A673 (cell line): Measurements from ENCODE around the gene AGBL5. TPM values are rescaled to one million over a fixed set of nuclear protein-coding genes. Genes with fewer than 3 reads are reported as not detected.

ENCODE experiments used
- BruUV-seq: library from RNA; stranded (reverse); fragments of 400-500 nt; replicated peaks from 2 replicates; lab custom pipeline; 2021; lab: Mats Ljungman, UMichigan
- CTCF ChIA-PET: fragments of 300-600 bp; sonication (Branson Sonifier 250); formaldehyde crosslinking; loops from one replicate; lab custom pipeline; 2022; ENCODE audit warnings: antibody characterized with exemption; lab: Charles Lee
- POLR2A ChIA-PET: fragments of 300-600 bp; sonication (Branson Sonifier 250); formaldehyde crosslinking; loops from one replicate; lab custom pipeline; 2022; ENCODE audit warnings: antibody characterized with exemption; ENCODE audit not compliant: low non-redundant PET; lab: Charles Lee
- DNase-seq: peaks from one replicate; pipeline ENCODE4 v3.0.0-alpha.2; 2015; ENCODE audit warnings: low spot score
- H3K27ac ChIP-seq: fragments of 200-600 bp; sonication (generic); 2 replicates; pipeline ENCODE4 v1.5.1; 2016; ENCODE audit warnings: mixed run types, low read depth, mild to moderate bottlenecking, mixed read lengths, antibody characterized with exemption, low read length; ENCODE audit not compliant: poor library complexity, severe bottlenecking
- H3K27me3 ChIP-seq: fragments of 200-600 bp; sonication (generic); replicated peaks from 2 replicates; pipeline ENCODE4 v1.6.1; 2017; ENCODE audit warnings: mixed run types, low read depth, mild to moderate bottlenecking, mixed read lengths, antibody characterized with exemption, low read length; ENCODE audit not compliant: insufficient read depth, poor library complexity
- H3K36me3 ChIP-seq: fragments of 200-600 bp; sonication (generic); 2 replicates; pipeline ENCODE4 v1.6.1; 2016; ENCODE audit warnings: mixed run types, mild to moderate bottlenecking, mixed read lengths, antibody characterized with exemption, low read length; ENCODE audit not compliant: insufficient read depth, poor library complexity, severe bottlenecking
- H3K4me1 ChIP-seq: fragments of 200-600 bp; sonication (generic); 2 replicates; pipeline ENCODE4 v1.6.1; 2017; ENCODE audit warnings: mixed run types, mild to moderate bottlenecking, mixed read lengths, antibody characterized with exemption, low read length; ENCODE audit not compliant: insufficient read depth, poor library complexity, severe bottlenecking
- H3K4me3 ChIP-seq: fragments of 200-600 bp; sonication (generic); 2 replicates; pipeline ENCODE4 v1.5.1; 2016; ENCODE audit warnings: low read depth, mixed run types, mild to moderate bottlenecking, mixed read lengths, low read length; ENCODE audit not compliant: poor library complexity, severe bottlenecking
- H3K9me3 ChIP-seq: fragments of 200-600 bp; sonication (generic); 2 replicates; pipeline ENCODE4 v1.6.1; 2016; ENCODE audit warnings: mixed run types, low read depth, mild to moderate bottlenecking, mixed read lengths, antibody characterized with exemption, low read length; ENCODE audit not compliant: poor library complexity, severe bottlenecking
- CTCF ChIP-seq: fragments of 300-800, 200-600 bp; sonication (generic); conservative IDR thresholded peaks from 2 replicates; pipeline ENCODE4 v1.5.1; 2017; ENCODE audit warnings: low read depth, mild to moderate bottlenecking, antibody characterized with exemption, low read length, moderate library complexity, mixed read lengths
- EZH2 ChIP-seq: fragments of 200-600 bp; sonication (generic); IDR thresholded peaks from 2 replicates; pipeline ENCODE4 v1.6.1; 2017; ENCODE audit warnings: borderline replicate concordance, low read depth, mild to moderate bottlenecking, mixed read lengths, antibody characterized with exemption, low read length; ENCODE audit not compliant: poor library complexity, severe bottlenecking
- intact Hi-C: fragments of 100-400 bp; cut with micrococcal nuclease; formaldehyde crosslinking; loops from one replicate; pipeline ENCODE4 v1.10.0; 2022; ENCODE audit not compliant: unreplicated experiment
- total RNA-seq: library from RNA; stranded (reverse); gene quantifications from 2 replicates; pipeline ENCODE4 v1.2.3, GENCODE V29; 2021

Gene AGBL5
- total RNA-seq, 1 experiment from 2014 or later = 64.1 TPM

GRCh38 chr2:27038012-27038411 lies 13.5 kb upstream of the AGBL5 start:
- no peak overlapping the region for H3K27ac ChIP-seq
- no peak overlapping the region for H3K4me3 ChIP-seq
- no peaks in the 10 kb centered on the region for H3K9me3 ChIP-seq
- peaks cover 15% of the 10 kb centered on the region for H3K4me1 ChIP-seq
- intact Hi-C loops = no loop called here
- ChIA-PET CTCF (no interaction called here), POLR2A (no interaction called here)
- peaks cover 64% of the 10 kb centered on the region for H3K36me3 ChIP-seq
- H3K27me3 ChIP-seq = no peaks in the 10 kb centered on the region
- BruUV-seq = no TSS peak
- no peak for DNase-seq
- TF ChIP-seq EZH2 (no peak), CTCF (no peak)

- BruUV-seq = no TSS peak
- POLR2A ChIA-PET = interaction anchor here (0.7 kb wide), 1 partner anchor 9 kb away, joined by 3 read pairs; no protein-coding TSS in a partner anchor
- no peaks in the 10 kb centered on the region for H3K27me3 ChIP-seq
- CTCF ChIA-PET = no interaction called here
- no peak for DNase-seq
- no peak overlapping the region for H3K27ac ChIP-seq
- no peaks in the 10 kb centered on the region for H3K9me3 ChIP-seq
- no peak for TF ChIP-seq EZH2
- TF ChIP-seq CTCF = no peak
- no peak overlapping the region for H3K4me3 ChIP-seq
- intact Hi-C loops = no loop called here
- H3K36me3 ChIP-seq = peaks cover 64% of the 10 kb centered on the region
- peaks cover 11% of the 10 kb centered on the region for H3K4me1 ChIP-seq
Measured at GRCh38 chr2:27038631-27039339, 12.7 kb upstream of the AGBL5 start.

DNA sequence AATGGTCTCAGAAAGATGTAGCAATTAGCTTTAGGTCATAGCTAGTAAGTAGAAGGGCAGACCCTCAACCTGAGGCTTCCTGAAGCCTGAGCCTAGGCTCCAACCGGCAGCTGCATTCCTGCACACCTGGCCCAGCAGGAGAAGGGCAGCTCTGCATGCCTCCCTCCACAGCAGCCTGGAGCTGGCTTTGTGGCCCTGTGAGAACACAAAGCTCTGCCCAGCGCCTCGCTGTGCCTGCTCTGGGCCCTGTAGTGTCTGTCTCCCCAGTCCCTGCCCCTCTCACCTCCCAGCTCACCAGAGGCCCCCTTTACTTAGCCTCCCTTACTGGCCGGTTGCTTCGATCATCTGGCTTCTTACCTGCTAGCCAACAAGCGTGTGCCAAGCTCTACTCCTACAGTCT lies 12.0 kb upstream of the AGBL5 start:
- Histone ChIP-seq H3K4me1 (peaks cover 4% of the 10 kb centered on the region), H3K4me3 (no peak overlapping the region), H3K27ac (no peak overlapping the region), H3K36me3 (peaks cover 64% of the 10 kb centered on the region), H3K9me3 (no peaks in the 10 kb centered on the region), H3K27me3 (no peaks in the 10 kb centered on the region)
- no peak for DNase-seq
- ChIA-PET POLR2A (no interaction called here), CTCF (no interaction called here)
- TF ChIP-seq EZH2 (no peak), CTCF (no peak)
- intact Hi-C loops = no loop called here
- no TSS peak for BruUV-seq
